GM18951 (cell line): Measurements from ENCODE around the gene HYAL1.
A peak's percentile ranks its signal among the peaks of the same experiment; 100 is the strongest.

Experiments used
- POLR2A ChIP-seq: IDR thresholded peaks from 4 replicates; pipeline ENCODE4 v1.6.1; 2011; ENCODE audit warnings: mild to moderate bottlenecking; ENCODE audit not compliant: insufficient read length, insufficient read depth; ENCODE audit errors: extremely low read depth
- in situ Hi-C: fragments of 300-500 bp; cut with MboI; formaldehyde crosslinking; loops from one replicate; pipeline ENCODE4 v1.12.0; 2022; ENCODE audit warnings: low sequenced_read_pairs, mixed read lengths, inconsistent platforms; ENCODE audit not compliant: unreplicated experiment

The HYAL1 gene

DNA sequence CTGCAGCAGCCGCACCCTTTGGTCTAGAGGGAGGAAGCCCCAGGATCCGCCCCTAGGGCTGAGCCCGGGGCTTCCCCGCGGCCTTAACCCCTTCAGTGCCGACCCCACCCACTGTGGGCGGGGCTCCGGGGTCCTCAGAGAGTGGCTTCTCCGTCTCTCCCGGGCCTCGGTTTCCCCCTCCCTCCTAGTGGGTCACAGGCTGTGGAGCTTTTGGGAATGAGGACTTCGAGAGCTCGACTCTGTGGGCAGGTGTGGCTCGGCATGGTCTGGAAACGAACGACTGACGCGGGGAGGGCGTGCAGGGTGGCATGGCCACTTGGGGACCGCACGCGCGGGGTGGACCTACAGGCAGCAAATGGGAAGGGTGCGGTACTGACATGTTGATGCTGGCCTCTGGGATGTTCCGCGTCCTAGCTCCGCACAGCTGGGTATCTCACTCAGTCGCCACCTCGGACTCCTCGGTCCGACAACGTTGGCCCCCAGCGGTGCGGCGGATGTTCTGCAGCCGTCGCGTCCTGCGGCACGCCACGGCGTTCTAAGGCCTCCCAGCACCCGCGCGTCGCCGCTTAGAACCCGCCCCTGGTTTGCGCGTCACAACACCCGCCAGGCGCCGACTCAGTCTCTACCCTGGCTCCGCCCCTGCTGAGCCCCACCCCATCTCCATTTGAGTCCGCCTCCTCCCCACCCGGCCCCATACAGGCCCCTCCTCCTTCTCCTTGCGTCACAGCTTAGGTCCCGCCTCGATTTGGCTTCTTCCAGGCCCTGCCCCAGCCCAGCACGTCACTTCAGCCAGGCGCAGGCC is 4.3 kb downstream of the HYAL1 start, which contains the start of the genes HYAL3 and NAA80:
TSS of gene HYAL3 (minus strand) at position 570 of the 802 bp plus-strand sequence. CDS start 3,803 bp downstream, outside the sequence.
TSS of gene NAA80 (minus strand) at position 570 of the 802 bp plus-strand sequence. CDS start 1,942 bp downstream, outside the sequence.
- TF ChIP-seq POLR2A = peak; percentile 89
- in situ Hi-C loops = no loop called here

DNA sequence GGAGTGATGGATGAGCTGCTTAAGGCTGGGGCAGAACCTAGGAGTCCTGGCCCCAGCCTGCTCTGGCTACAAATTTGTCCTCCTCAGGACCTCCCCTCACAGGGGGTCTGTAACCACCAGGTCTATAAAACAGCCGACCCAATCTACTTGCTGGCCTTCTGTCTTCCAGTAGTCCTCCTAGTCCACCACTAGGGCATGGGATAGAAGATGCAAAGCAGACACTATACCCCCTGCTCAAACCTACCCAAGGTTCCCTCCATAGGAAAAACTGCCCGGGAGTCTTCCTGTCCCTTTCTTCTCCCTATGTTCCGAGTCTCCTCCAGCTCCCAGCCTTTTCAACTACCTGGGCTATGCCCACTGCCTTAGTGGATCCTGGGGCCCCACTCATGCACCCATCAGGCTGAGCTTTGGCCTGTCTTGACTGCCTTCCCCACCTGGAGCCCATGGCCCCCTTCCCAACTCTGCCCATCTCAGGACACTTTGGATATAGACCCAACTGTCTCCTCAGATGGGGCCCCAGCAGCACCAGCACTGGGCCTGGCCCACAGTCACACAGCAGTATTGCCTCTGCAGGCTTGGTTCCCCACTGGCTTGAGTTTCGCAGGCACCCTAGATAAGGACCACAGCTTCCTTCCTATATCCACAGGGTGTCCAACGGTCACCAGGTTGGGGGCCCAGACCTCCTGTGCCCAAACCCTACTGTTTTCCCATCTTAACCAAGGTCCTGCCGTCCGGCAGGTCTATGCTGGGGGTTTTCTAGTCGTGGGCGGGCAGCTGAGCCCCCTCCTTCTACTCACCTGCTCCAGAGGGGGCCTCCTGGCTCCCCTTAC is 5.3 kb downstream of the HYAL1 start:
- TF ChIP-seq POLR2A = no peak
- in situ Hi-C loops = no loop called here

DNA sequence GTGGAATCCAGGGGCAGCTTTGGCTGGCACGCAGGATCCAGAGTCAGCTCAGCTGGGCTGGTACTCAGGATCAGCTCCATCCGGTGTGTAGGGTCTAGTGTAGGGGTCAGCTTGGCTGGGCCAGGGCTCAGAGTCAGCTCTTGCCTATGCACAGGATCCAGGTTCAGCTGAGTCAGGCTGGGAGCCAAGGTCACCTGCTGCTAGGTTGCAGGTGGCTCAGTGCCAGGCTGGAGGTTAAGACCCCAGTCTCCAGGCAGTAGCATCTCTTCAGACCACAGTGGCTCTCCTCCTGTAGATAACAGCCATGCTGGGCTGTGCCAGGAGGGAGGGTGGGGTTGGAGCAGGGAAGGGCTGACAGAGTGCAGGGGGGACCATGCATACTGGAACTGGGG is 6.0 kb downstream of the HYAL1 start:
- no peak for TF ChIP-seq POLR2A
- in situ Hi-C loops = no loop called here

DNA sequence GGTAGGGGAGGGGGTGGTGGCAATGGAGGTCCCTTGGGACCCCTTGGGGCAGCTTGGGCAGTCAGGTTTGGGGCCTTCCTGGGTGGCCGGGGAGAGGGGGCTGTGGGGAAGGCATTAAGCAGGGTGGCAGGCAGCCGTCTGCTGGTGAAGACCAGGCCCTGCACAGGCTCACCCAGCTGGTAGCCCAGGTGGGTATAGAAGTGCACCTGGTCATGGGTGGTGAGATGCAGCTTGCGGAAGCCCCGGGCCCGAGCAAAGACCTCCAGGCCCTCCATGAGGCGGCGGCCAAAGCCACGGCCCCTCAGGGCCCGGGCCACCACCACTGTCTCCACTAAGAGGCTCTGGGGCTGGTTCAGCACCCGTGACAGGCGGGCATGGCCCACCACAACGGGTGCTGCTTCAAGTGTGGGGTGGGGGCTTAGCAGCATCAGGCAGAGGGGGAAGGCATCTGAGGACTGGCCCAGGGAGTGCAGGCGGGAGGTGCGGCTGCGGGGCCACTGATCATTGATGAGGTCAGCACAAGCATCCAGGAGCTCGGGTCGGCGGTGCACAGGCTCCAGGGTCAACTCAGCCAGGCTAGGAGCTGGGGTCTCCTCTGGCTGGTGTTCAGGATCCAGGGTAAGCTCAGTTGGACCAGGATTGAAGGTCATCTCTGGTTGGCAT is 6.5 kb downstream of the HYAL1 start:
- no peak for TF ChIP-seq POLR2A
- in situ Hi-C loops = no loop called here

DNA sequence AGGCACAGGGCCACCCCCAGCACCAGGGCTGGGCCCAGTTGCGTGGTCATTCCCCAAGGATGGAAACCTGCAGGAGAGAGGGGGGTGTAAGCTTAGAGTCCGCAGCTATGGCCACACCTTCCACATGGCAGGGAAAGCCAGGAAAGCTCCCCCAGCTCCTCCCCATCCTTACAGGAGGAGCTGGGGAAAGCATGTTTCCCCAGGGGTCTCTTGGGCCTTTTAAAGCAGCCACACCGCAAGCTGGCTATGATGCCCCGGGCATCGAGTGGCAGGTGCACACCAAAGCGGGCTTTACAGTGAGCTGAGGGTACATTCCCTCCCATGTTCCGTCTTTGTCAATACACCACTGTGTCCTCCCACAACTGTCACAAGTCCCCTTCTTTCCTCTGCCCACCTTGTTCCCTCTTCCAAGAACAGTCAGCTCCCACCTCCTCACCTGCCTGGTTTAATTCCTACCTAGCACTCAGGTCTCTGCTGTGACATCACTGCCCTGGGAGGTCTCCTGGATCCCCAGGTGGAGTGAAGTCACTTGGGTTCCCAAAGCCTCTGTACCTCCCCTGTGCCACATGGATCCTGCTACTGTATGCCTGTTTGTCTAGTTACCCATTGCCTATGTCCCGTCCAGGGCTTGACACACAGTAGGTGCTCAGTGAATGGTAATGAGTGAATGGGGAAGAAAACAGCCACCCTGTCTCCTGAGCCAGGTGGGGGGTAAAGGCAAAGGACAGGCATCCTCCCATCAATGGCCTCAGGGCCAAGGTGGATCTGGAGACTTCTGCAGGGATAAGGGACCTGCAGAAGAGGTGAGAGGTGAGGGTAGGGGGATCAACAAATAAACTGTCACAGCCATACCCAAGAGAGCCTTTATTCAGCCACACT is 7.6 kb downstream of the HYAL1 start:
- in situ Hi-C loops = no loop called here
- TF ChIP-seq POLR2A = no peak

DNA sequence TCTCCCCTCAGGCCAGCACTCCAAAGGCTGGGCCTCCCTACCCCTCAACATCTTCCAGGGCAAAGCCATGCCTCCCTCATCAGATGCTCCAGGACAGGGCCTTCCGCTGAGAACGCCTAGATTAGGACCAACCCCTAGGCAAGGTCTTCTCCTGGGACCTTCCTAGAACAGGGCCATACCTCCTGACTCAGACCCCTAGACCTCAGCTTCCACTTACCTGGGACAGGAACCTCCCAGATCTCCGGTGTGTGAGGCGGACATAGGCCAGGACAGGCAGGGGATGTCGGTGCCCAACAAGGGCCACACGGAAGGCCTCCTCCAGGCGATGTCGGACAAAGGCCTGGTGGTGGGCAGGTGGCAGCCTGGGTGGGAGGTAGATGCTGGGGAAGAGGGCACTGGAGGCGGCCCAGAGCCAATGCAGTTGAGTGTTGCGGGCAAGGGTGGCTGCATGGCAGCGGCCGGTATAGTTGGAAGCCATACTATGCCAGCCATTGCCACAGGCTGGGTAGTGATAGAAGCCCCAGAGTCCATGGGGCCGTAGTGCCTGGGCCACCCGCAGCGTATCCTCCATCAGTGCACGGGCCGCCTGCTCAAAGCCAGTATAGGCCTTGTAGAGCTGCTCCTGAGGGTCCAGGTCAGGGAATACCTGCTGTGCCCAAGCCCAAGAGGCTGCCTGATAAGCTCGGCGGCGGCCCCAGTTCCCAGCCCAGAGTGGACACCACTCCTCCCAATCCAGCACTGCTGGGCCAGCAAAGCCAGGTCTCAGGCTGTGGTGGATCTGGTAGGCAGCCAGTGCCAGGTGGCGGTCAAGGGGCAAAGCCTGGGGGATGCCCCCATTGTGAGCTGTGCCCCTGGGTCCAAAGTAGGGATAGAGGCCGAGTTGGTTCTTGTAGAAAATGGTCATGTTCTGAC is 8.6 kb downstream of the HYAL1 start:
- in situ Hi-C loops = no loop called here
- TF ChIP-seq POLR2A = no peak

DNA sequence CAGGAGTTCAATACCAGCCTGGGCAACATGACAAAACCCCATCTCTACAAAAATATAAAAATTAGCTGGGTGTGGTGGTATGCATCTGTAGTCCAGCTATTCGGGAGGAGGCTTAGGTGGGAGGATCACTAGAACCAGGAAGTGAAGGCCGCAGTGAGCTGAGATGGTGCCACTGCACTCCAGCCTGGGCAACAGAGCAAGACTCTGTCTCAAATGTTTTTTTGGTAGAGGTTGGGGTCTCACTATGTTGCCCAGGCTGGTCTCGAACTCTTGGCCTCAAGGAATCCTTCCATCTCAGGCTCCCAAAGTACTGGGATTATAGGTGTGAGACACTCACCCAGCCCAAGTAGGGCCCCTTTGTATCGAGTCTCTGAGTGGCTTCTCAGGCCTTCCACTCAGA is 9.3 kb downstream of the HYAL1 start:
- TF ChIP-seq POLR2A = no peak
- in situ Hi-C loops = no loop called here

DNA sequence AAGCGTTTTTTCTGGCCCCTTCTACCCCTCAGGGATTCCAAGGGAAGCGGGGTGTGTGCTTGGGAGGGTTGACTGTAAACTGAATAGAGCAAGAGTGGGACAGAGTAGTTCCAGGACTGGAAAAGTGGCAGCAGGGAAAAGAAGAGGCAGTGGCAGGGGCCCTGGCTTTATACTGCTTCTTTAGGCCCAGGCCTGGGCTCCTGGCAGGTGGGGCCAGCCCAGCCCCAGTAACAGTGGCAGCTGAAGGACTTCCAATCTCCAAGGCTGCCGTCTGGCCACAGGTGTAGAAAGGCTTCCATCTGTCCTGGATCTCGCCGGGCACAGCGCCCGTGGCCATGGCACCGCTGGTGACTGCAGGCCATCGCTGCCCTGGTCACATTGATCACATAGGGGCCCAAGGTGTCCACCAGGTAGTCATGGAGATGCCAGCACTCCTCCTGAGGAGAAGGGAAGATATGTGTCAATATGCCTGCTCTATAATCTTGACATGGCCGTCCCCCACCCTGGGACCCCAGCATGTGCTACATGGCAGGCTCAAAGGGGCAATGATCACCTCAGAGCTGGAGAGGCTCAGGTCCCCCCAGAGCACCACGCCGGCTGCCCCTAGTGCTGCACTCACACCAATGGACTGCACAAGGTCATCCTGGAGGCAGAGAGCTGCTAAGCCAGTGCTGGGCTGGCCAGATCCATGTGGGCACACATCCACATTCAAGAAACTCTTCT is 10.1 kb downstream of the HYAL1 start:
- in situ Hi-C loops = no loop called here
- no peak for TF ChIP-seq POLR2A

DNA sequence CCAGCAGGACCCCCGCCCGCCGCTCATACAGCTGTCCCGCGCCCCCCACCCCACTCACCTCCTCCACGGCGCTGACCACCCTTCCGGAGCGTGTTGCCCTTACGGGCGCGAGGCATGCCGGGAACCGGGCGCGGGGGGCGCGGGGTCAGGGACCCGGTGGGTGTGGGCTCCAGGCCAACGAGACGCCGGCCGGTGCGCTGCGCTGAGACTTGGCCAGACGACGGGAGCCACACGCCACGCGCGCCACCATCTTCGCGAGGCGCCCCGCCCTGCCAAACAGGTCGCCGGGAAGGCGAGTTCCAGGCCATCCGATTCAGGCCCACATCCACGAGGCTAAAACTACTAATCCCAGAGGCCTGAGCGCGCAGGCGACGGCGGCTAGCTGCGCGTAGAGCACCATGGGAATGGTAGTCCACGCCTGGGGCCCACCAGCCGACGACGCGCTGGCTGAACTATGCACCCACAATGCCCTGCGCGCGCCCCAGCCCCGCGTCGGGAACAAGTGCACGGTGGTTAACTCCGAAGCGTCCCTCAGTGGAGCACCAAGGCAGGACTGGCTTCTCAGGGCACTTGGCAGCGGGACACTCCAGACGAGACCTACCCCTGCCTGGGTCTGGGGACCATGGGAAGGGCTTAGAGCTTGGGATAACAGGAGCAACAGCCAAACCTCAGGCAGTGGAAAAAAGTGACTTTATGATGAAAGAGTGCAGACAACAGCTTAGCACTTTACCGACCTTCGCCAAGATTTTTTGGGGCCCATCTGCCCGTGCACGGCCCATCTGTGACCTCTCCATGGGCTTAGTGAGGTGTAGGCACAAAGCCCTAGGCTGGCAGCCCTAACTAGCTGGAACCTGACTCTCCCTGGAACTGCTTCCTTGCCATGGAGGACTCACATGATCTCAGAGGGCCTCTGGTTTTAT is 11.0 kb downstream of the HYAL1 start, which contains the start of gene IFRD2:
TSS of gene IFRD2 (minus strand) at position 271 of the 920 bp plus-strand sequence. CDS start at position 116, 155 bp downstream.
- in situ Hi-C loops = no loop called here
- TF ChIP-seq POLR2A = peak; percentile 77

DNA sequence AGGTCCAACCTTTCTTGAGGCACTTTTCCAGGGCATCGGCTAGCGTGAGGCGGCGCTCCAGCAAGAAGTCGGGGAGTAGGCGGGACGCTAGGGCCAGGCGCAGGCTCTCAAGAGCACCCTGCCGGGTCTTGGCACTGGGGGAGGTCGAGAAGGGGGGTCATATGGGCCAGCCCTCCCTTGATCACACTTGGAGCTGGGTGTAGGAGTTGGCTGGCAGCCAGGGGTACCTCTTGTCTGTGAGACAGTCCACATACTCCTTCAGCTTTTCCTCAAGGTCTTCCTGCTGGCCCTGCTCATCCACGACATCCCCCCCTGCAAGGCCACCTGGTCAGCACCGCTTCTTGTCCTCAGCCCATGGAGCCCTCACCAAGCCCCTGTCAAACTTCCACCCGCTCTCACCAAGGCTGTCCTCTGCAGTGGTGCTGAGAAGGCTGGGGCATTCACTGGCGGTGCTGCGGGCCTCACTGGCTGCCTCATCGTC is 13.2 kb downstream of the HYAL1 start:
- no peak for TF ChIP-seq POLR2A
- in situ Hi-C loops = no loop called here
